Ishikawa (cell line): ENCODE results near the gene WDR82.

Experiments
- CEBPB ChIP-seq: IDR thresholded peaks from 2 replicates; pipeline ENCODE4 v1.6.1; 2012
- CREB1 ChIP-seq: IDR thresholded peaks from 2 replicates; pipeline ENCODE4 v1.6.1; 2012; ENCODE audit warnings: low read depth
- EGR1 ChIP-seq: IDR thresholded peaks from 2 replicates; pipeline ENCODE4 v1.6.1; 2012
- EP300 ChIP-seq: IDR thresholded peaks from 2 replicates; pipeline ENCODE4 v1.6.1; 2012; ENCODE audit warnings: borderline replicate concordance
- FOXM1 ChIP-seq: IDR thresholded peaks from 2 replicates; pipeline ENCODE4 v1.6.1; 2012; ENCODE audit warnings: low read depth, borderline replicate concordance
- NFIC ChIP-seq: IDR thresholded peaks from 2 replicates; pipeline ENCODE4 v1.6.1; 2012
- RAD21 ChIP-seq: IDR thresholded peaks from 2 replicates; pipeline ENCODE4 v1.6.1; 2012; ENCODE audit warnings: low read depth
- TAF1 ChIP-seq: IDR thresholded peaks from 2 replicates; pipeline ENCODE4 v1.6.1; 2012; ENCODE audit warnings: low read depth, mild to moderate bottlenecking
- TCF12 ChIP-seq: IDR thresholded peaks from 2 replicates; pipeline ENCODE4 v1.6.1; 2012; ENCODE audit warnings: low read depth
- TEAD4 ChIP-seq: IDR thresholded peaks from 2 replicates; pipeline ENCODE4 v1.6.1; 2012
- YY1 ChIP-seq: IDR thresholded peaks from 2 replicates; pipeline ENCODE4 v1.6.1; 2012; ENCODE audit warnings: low read depth
- ZBTB7A ChIP-seq: IDR thresholded peaks from 2 replicates; pipeline ENCODE4 v1.6.1; 2012; ENCODE audit warnings: low read depth
- TF ChIP-seq, protein P1 (sequence below): IDR thresholded peaks from 2 replicates; pipeline ENCODE4 v1.6.1; 2012
- TF ChIP-seq, protein P2 (sequence below): IDR thresholded peaks from 2 replicates; pipeline ENCODE4 v1.6.1; 2012
- TF ChIP-seq, protein P3 (sequence below): IDR thresholded peaks from 2 replicates; pipeline ENCODE4 v1.6.1; 2012; ENCODE audit warnings: low read depth, mild to moderate bottlenecking

The WDR82 gene

DNA sequence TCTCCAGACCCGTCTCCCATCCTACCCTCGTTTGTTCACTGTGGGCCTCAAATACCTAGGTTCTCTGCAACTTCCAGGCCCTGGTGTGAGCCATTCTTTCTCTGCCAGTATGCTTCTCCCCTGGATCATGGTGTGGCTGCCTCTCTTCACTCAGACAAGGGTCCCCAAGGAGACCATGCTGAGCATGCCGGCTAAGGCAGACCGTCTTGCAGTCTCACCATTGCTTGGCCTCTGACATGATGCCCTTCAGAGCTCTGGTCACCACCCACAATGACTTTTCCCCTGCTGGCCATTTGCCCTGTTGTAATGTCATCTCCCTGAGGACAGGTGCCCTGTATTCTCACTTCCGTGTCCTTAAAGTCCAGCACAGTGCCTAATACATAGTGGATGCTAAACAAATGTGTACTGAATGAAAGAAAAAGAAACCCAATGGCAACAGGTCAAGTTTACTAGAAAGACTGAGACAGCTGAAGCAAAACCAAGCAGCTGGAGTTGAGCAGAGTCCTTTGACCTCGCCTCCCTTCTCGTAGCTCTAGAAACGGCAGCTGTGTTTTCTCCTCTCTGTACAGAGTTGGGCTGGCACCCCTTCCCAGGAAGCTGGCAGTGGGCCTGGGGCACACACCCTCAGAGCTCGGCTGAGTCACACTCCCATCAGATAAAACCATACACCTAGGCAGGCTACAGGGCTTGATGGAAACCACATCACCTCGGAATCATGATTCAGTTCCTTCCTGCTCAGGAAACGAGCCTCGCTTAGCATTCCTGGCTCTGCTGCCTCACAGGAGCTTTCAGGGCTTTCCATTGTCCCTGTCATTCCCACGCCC lies 61.7 kb downstream of the WDR82 start:
- TF ChIP-seq NFIC (peak; percentile 55), ZBTB7A (no peak)

DNA sequence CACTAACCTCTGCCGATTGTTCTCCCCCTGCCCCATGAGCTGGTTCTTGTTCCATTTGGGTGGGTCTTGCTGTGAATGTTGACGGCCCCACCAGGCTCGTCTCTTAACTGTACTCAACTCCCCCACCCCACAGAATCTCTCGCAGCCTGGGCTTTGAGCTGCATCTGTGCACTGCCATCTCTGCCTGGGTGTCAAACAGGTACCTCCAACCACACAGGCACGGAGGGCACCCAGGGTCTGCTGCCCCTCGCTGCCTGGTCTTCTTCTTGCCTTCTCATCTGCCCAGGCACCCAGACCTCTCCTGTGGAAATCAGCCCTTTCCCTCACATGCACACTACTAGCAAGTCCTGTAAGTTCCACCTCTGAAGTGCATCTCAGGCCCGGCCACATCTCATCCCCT lies 63.1 kb downstream of the WDR82 start:
- TF ChIP-seq, protein P1, sequence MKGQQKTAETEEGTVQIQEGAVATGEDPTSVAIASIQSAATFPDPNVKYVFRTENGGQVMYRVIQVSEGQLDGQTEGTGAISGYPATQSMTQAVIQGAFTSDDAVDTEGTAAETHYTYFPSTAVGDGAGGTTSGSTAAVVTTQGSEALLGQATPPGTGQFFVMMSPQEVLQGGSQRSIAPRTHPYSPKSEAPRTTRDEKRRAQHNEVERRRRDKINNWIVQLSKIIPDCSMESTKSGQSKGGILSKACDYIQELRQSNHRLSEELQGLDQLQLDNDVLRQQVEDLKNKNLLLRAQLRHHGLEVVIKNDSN: no peak
- TF ChIP-seq CREB1 (no peak), TEAD4 (no peak), FOXM1 (no peak), TAF1 (no peak), YY1 (no peak), CEBPB (no peak), ZBTB7A (no peak), RAD21 (no peak), EP300 (no peak), NFIC (no peak), TCF12 (no peak), EGR1 (no peak)
- TF ChIP-seq, protein P2, sequence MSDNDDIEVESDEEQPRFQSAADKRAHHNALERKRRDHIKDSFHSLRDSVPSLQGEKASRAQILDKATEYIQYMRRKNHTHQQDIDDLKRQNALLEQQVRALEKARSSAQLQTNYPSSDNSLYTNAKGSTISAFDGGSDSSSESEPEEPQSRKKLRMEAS: no peak
- TF ChIP-seq, protein P3, sequence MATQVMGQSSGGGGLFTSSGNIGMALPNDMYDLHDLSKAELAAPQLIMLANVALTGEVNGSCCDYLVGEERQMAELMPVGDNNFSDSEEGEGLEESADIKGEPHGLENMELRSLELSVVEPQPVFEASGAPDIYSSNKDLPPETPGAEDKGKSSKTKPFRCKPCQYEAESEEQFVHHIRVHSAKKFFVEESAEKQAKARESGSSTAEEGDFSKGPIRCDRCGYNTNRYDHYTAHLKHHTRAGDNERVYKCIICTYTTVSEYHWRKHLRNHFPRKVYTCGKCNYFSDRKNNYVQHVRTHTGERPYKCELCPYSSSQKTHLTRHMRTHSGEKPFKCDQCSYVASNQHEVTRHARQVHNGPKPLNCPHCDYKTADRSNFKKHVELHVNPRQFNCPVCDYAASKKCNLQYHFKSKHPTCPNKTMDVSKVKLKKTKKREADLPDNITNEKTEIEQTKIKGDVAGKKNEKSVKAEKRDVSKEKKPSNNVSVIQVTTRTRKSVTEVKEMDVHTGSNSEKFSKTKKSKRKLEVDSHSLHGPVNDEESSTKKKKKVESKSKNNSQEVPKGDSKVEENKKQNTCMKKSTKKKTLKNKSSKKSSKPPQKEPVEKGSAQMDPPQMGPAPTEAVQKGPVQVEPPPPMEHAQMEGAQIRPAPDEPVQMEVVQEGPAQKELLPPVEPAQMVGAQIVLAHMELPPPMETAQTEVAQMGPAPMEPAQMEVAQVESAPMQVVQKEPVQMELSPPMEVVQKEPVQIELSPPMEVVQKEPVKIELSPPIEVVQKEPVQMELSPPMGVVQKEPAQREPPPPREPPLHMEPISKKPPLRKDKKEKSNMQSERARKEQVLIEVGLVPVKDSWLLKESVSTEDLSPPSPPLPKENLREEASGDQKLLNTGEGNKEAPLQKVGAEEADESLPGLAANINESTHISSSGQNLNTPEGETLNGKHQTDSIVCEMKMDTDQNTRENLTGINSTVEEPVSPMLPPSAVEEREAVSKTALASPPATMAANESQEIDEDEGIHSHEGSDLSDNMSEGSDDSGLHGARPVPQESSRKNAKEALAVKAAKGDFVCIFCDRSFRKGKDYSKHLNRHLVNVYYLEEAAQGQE: no peak

DNA sequence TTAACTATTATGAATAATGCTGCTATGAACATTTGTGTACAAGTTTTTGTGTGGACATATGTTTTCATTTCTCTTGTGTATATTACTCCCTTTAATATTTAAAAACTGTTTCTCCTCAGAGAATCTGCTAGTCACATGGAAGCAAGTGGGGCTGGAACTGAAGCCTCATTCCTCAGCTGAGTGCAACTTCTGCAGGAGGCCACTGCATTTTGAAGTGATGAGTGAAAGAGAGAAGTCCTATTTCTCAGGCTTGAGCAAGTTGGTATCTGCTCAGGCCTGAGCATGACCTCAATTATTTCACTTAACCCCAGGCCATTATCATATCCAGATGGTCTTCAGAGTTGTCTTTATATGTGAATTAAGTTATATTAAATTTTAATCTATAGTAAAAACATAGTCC lies 64.5 kb downstream of the WDR82 start:
- TF ChIP-seq, protein P2: no peak
- TF ChIP-seq, protein P1: no peak
- TF ChIP-seq RAD21: no peak
- TF ChIP-seq TCF12: no peak

DNA sequence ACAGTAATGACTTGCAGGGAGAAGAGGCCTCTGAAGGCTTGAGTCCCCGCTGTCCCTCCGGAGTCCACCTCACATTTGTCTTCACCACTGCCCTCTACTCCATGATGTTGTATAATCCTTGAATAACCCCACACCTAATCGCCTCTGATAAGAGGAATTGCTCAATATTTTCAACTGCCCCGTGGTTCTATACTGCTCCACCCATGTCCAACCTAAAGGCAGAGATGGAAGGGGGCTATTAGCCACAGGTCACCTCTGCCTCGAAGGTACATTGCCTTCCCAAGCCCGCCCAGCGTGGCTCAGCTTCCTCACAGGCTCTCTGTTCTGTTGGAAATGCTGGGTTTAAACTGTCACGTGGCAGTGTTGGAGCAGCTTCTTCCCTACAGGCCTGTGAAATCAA lies 65.4 kb downstream of the WDR82 start:
- TF ChIP-seq EP300 (no peak), TCF12 (no peak), NFIC (no peak), YY1 (no peak), ZBTB7A (no peak), TEAD4 (no peak), CREB1 (no peak), FOXM1 (no peak), RAD21 (no peak), EGR1 (no peak), TAF1 (no peak), CEBPB (no peak)
- TF ChIP-seq, protein P1: no peak
- TF ChIP-seq, protein P3: no peak
- TF ChIP-seq, protein P2: no peak

DNA sequence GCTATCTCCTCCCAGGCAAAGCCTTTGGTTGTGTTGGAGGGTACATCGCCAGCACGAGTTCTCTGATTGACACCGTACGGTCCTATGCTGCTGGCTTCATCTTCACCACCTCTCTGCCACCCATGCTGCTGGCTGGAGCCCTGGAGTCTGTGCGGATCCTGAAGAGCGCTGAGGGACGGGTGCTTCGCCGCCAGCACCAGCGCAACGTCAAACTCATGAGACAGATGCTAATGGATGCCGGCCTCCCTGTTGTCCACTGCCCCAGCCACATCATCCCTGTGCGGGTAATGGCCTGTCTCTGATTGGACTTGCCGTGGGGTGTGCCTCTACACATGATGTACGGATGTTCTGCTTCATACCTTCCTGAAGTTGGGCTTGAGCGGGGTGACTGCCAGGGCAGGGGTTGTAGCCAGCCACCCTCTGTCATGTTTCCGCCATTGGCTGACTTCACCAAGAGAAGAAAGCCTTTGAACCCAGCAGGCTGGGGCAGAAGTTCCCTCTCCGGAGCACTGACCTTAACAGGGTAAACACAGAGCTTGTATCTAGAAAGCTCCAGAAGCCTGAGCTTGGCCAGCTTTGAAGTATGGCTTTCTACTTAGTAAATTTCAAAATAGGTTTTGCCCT lies 67.1 kb downstream of the WDR82 start:
- TF ChIP-seq, protein P1: no peak
